Measurements from ENCODE around the gene SLCO2B1. TPM values are rescaled to one million over a fixed set of nuclear protein-coding genes. Genes with fewer than 3 reads are reported as not detected.

The SLCO2B1 gene
- 231 and 277 TPM in 2 replicates for total RNA-seq (2022)
- percentile 93 among the genes with signal in this experiment for Bru-seq, nascent RNA
- percentile 88 among the genes with signal in this experiment for BruChase-seq, experiment 1, labeled RNA remaining after a 2-hour chase
- BruChase-seq, experiment 2, labeled RNA remaining after a 6-hour chase: percentile 92 among the genes with signal in this experiment
- long read RNA-seq, full-length matches to known transcripts: 295 of 621 reads
- long read RNA-seq, partial matches to known transcripts: 61 of 621 reads
- long read RNA-seq, other reads (novel, unspliced or antisense): 265 of 621 reads

GRCh38 chr11:75150879-75151278 lies at the start of gene SLCO2B1:
Gene SLCO2B1, plus strand, starts transcription at chr11:75151107. Its CDS starts 275 bp downstream, at chr11:75151382.
- CTCF ChIA-PET: interaction anchor here (0.6 to 7.1 kb wide), 7 partner anchors 9 to 98 kb away, joined by 3 to 101 read pairs (median 4); no protein-coding TSS in a partner anchor
- Mint-ChIP-seq H3K36me3 (ENCODE audit: insufficient read depth, unreplicated experiment) (peaks cover 18% of the 10 kb centered on the region), H3K4me3 (ENCODE audit: unreplicated experiment) (peak within 1 kb of the TSS; percentile 0), H3K27ac (ENCODE audit: unreplicated experiment) (peak within 1 kb of the TSS; percentile 5), H3K4me1 (ENCODE audit: low read depth, unreplicated experiment) (peaks cover 60% of the 10 kb centered on the region), H3K27me3 (ENCODE audit: insufficient read depth, unreplicated experiment) (no peaks in the 10 kb centered on the region), H3K9me3 (ENCODE audit: unreplicated experiment) (no peaks in the 10 kb centered on the region)
- POLR2A ChIA-PET: interaction anchor here (0.5 to 1.0 kb wide), 3 partner anchors 9 to 211 kb away, joined by 3 read pairs; no protein-coding TSS in a partner anchor
- no TSS peak for BruUV-seq (replicated peaks)
- no peak for DNase-seq
- no peaks in the 10 kb centered on the region for H3K36me3 ChIP-seq (ENCODE audit: control insufficient read depth, insufficient read depth, low read length)
- no peaks in the 10 kb centered on the region for H3K27me3 ChIP-seq (replicated peaks; ENCODE audit: control insufficient read depth, insufficient read depth, low read length)
- peaks cover 99% of the 10 kb centered on the region for H3K4me1 ChIP-seq
- peak within 1 kb of the TSS; percentile 1; the same call in 1 of the 2 replicates for H3K4me3 ChIP-seq (ENCODE audit: low read depth, low read length)
- intact Hi-C loops (cut with micrococcal nuclease; ENCODE audit: unreplicated experiment): no loop called here
- TF ChIP-seq CTCF (IDR thresholded peaks at IDR 0.05; ENCODE audit: insufficient read depth in 1 of 2, low read depth in 1 of 2, low read length in 1 of 2, severe bottlenecking in 1 of 2, unreplicated experiment in 1 of 2): no peak
- H3K9me3 ChIP-seq: 0 out of 2 replicates have a peak, but pooled peaks cover 3% of the 10 kb centered on the region

GRCh38 chr11:75101424-75102128 lies 49.3 kb upstream of the SLCO2B1 start:
- Histone ChIP-seq H3K36me3 (ENCODE audit: control insufficient read depth, insufficient read depth, low read length) (no peaks in the 10 kb centered on the region), H3K9me3 (0 out of 2 replicates have a peak, but pooled peaks cover 6% of the 10 kb centered on the region), H3K4me3 (ENCODE audit: low read depth, low read length) (no peak overlapping the region), H3K4me1 (no peaks in the 10 kb centered on the region), H3K27me3 (replicated peaks; ENCODE audit: control insufficient read depth, insufficient read depth, low read length) (no peaks in the 10 kb centered on the region)
- no peak for DNase-seq
- Mint-ChIP-seq H3K27ac (ENCODE audit: unreplicated experiment) (no peak overlapping the region), H3K4me1 (ENCODE audit: low read depth, unreplicated experiment) (no peaks in the 10 kb centered on the region), H3K27me3 (ENCODE audit: insufficient read depth, unreplicated experiment) (peaks cover 7% of the 10 kb centered on the region), H3K36me3 (ENCODE audit: insufficient read depth, unreplicated experiment) (no peaks in the 10 kb centered on the region), H3K4me3 (ENCODE audit: unreplicated experiment) (no peak overlapping the region), H3K9me3 (ENCODE audit: unreplicated experiment) (no peaks in the 10 kb centered on the region)
- no TSS peak for BruUV-seq (replicated peaks)
- intact Hi-C loops (cut with micrococcal nuclease; ENCODE audit: unreplicated experiment): no loop called here
- POLR2A ChIA-PET: interaction anchor here (0.6 kb wide), 1 partner anchor 324 kb away, joined by 6 read pairs; no protein-coding TSS in a partner anchor
- no peak for TF ChIP-seq CTCF (IDR thresholded peaks at IDR 0.05; ENCODE audit: insufficient read depth in 1 of 2, low read depth in 1 of 2, low read length in 1 of 2, severe bottlenecking in 1 of 2, unreplicated experiment in 1 of 2)
- CTCF ChIA-PET: interaction anchor here (0.6 to 1.0 kb wide), 2 partner anchors 46 to 147 kb away, joined by 3 read pairs; no protein-coding TSS in a partner anchor

GRCh38 chr11:75103380-75104026 lies 47.4 kb upstream of the SLCO2B1 start:
- POLR2A ChIA-PET: interaction anchor here (0.6 kb wide), 1 partner anchor 22 kb away, joined by 4 read pairs; no protein-coding TSS in a partner anchor
- no peaks in the 10 kb centered on the region for H3K36me3 Mint-ChIP-seq (ENCODE audit: insufficient read depth, unreplicated experiment)
- no peak for TF ChIP-seq CTCF (IDR thresholded peaks at IDR 0.05; ENCODE audit: insufficient read depth in 1 of 2, low read depth in 1 of 2, low read length in 1 of 2, severe bottlenecking in 1 of 2, unreplicated experiment in 1 of 2)

More at GRCh38 chr11:75103380-75104026, 47.4 kb upstream of the SLCO2B1 start:
- intact Hi-C loops (cut with micrococcal nuclease; ENCODE audit: unreplicated experiment): no loop called here
- Histone ChIP-seq H3K9me3 (0 out of 2 replicates have a peak, but pooled peaks cover 6% of the 10 kb centered on the region), H3K4me1 (no peaks in the 10 kb centered on the region), H3K27me3 (replicated peaks; ENCODE audit: control insufficient read depth, insufficient read depth, low read length) (no peaks in the 10 kb centered on the region), H3K4me3 (ENCODE audit: low read depth, low read length) (no peak overlapping the region), H3K36me3 (ENCODE audit: control insufficient read depth, insufficient read depth, low read length) (no peaks in the 10 kb centered on the region)
- Mint-ChIP-seq H3K4me3 (ENCODE audit: unreplicated experiment) (no peak overlapping the region), H3K9me3 (ENCODE audit: unreplicated experiment) (no peaks in the 10 kb centered on the region), H3K4me1 (ENCODE audit: low read depth, unreplicated experiment) (no peaks in the 10 kb centered on the region), H3K27ac (ENCODE audit: unreplicated experiment) (no peak overlapping the region), H3K27me3 (ENCODE audit: insufficient read depth, unreplicated experiment) (peaks cover 5% of the 10 kb centered on the region)
- no TSS peak for BruUV-seq (replicated peaks)
- DNase-seq: no peak
- CTCF ChIA-PET: no interaction called here

All from Caco-2 (cell line).